K562 (cell line): ENCODE measurements around the gene ZNF200. TPM values are rescaled to one million over a fixed set of nuclear protein-coding genes. Genes with fewer than 3 reads are reported as not detected.

ENCODE experiments used
- ELF1 ChIP-seq: fragments of 200-800 bp; sonication (Bioruptor generic); IDR thresholded peaks from 2 replicates; pipeline ENCODE4 v1.6.1; 2016; ENCODE audit warnings: missing genetic modification characterization, missing compliant biosample characterization
- EP300 ChIP-seq: IDR thresholded peaks from 2 replicates; pipeline ENCODE4 v1.6.1; 2012; ENCODE audit warnings: low read length, improper control_type of control experiment
- ESRRA ChIP-seq: fragments of 450-650 bp; IDR thresholded peaks from 2 replicates; pipeline ENCODE4 v1.6.1; 2014; ENCODE audit warnings: low read depth, mild to moderate bottlenecking, moderate library complexity, borderline replicate concordance
- OTX1 ChIP-seq: fragments of 450-650 bp; formaldehyde crosslinking; IDR thresholded peaks from 2 replicates; pipeline ENCODE4 v1.4.0; 2022; ENCODE audit warnings: mild to moderate bottlenecking
- PHF8 ChIP-seq: fragments of 200-600 bp; sonication (generic); IDR thresholded peaks from 2 replicates; pipeline ENCODE4 v1.6.1; 2012; ENCODE audit warnings: mixed run types, mild to moderate bottlenecking, inconsistent platforms, low read length, moderate library complexity, borderline replicate concordance
- RFX5 ChIP-seq: IDR thresholded peaks from 2 replicates; pipeline ENCODE4 v1.6.1; 2011; ENCODE audit warnings: low read depth, mild to moderate bottlenecking, improper control_type of control experiment, low read length
- SMC3 ChIP-seq: conservative IDR thresholded peaks from 2 replicates; pipeline ENCODE4 v1.6.1; 2011; ENCODE audit warnings: low read depth, low read length, improper control_type of control experiment; ENCODE audit not compliant: insufficient read depth
- ZNF830 ChIP-seq: fragments of 250-450 bp; sonication (Bioruptor Pico); IDR thresholded peaks from 2 replicates; pipeline ENCODE4 v1.5.0; 2021; ENCODE audit warnings: mild to moderate bottlenecking
- polyA plus RNA-seq, 8 experiments: library from polyadenylated mRNA; depleted of rRNA in 4 of 8; stranded (reverse) in 5 of 8; unstranded in 3 of 8; fragments of >200 nt; fragmentation: Nextera tagmentation in 2 of 8; fragmentation: Illumina TruSeq in 1 of 8; extraction: Ambion mirVana in 2 of 8; extraction: Trizol in 1 of 8; gene quantifications; 2 replicates each; pipeline versions ENCODE4 v1.2.1 to v1.2.3, GENCODE V29; 2011 to 2014; ENCODE audit warnings: inconsistent platforms in 1 of 8, missing spikeins in 1 of 8
- total RNA-seq, 7 experiments: library from RNA; depleted of rRNA in 6 of 7; stranded (reverse); fragments of >200 nt in 6 of 7; fragmentation: Illumina TruSeq in 2 of 7; extraction: Trizol in 2 of 7; gene quantifications; 2 replicates each; pipeline versions ENCODE4 v1.2.1 to v1.2.3, GENCODE V29; 2011 to 2021; ENCODE audit warnings: low replicate concordance in 1 of 7
- TF ChIP-seq, protein P1 (sequence below), 3 experiments: fragments of 200-800 bp in 1 of 3; fragments of 250-450 bp in 1 of 3; fragments of 450-650 bp in 1 of 3; sonication (Bioruptor Pico) in 1 of 3; sonication (Bioruptor generic) in 1 of 3; formaldehyde crosslinking in 1 of 3; IDR thresholded peaks; 2 replicates each; pipeline versions ENCODE4 v1.6.1 to v1.8.0; 2016 to 2022; ENCODE audit warnings: mild to moderate bottlenecking in 2 of 3, missing genetic modification characterization in 2 of 3, missing compliant biosample characterization in 1 of 3, moderate library complexity in 1 of 3
- TF ChIP-seq, protein P2 (sequence below): fragments of 450-650 bp; conservative IDR thresholded peaks from 2 replicates; pipeline ENCODE4 v1.6.1; 2016; ENCODE audit warnings: missing genetic modification characterization, low read depth, mild to moderate bottlenecking, control low read depth, missing compliant biosample characterization
- TF ChIP-seq, protein P3 (sequence below), 2 experiments: IDR thresholded peaks; 2 replicates each; pipeline ENCODE4 v1.6.1; 2011; ENCODE audit warnings: borderline replicate concordance in 1 of 2, control low read depth in 1 of 2, low read depth in 1 of 2, low read length in 1 of 2, mild to moderate bottlenecking in 1 of 2, mixed read lengths in 1 of 2, moderate library complexity in 1 of 2; ENCODE audit not compliant: insufficient read depth in 1 of 2, insufficient read length in 1 of 2, poor library complexity in 1 of 2, severe bottlenecking in 1 of 2; ENCODE audit errors: extremely low read depth in 1 of 2
- TF ChIP-seq, protein P4 (sequence below), 2 experiments: fragments of 250-450 bp in 1 of 2; fragments of 450-650 bp in 1 of 2; sonication (Bioruptor Pico) in 1 of 2; IDR thresholded peaks; 2 replicates each; pipeline versions ENCODE4 v1.6.1 to v1.8.0; 2016 to 2021; ENCODE audit warnings: mild to moderate bottlenecking in 2 of 2, moderate library complexity in 2 of 2, missing compliant biosample characterization in 1 of 2, missing genetic modification characterization in 1 of 2

The ZNF200 gene
- total and polyA plus RNA-seq, 9 of the 15 experiments (the other 6 are each of a cell fraction or from before 2014, with no cell fraction given): 4.8 to 14.5 (median 9.2) TPM

DNA sequence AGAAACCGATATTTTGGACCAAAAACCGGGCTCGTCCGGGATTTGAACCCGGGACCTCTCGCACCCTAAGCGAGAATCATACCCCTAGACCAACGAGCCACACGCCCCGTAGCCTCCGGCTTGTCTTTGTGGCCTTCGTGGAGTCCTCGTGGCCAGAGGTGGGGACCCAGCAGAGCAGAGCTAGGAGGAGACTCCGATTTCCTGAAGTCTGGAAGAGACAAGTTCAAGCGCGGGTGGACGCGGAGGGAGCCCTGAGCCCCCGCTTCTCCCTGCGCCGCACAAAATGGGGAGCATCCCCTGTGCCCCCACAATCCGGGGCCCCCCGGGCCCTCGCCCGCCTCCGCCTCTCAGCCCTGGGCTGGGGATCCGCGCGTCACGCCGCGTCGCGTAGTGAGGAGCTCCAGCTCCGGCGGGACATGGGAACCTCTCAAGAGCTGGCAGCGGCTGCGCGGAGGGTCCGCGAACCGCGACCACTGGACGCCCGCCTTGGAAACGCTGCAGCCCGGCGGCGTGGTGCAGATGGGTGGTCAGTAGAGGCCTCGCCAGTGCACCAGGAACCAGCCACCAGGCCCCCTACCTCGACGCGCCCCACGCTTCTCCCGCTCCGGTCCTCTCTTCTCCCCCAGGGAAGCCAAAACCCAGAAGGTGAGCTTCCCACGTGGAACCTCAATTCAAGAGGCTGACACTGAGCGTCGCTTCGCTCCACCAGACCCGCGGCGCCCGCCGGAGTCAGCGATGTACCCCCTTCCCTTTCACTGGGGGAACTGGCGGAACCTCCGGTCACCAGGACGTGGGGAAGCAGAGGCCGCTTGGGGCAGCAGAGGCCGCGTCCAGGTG lies 52.1 kb downstream of the ZNF200 start (continued):
- TF ChIP-seq, protein P1, sequence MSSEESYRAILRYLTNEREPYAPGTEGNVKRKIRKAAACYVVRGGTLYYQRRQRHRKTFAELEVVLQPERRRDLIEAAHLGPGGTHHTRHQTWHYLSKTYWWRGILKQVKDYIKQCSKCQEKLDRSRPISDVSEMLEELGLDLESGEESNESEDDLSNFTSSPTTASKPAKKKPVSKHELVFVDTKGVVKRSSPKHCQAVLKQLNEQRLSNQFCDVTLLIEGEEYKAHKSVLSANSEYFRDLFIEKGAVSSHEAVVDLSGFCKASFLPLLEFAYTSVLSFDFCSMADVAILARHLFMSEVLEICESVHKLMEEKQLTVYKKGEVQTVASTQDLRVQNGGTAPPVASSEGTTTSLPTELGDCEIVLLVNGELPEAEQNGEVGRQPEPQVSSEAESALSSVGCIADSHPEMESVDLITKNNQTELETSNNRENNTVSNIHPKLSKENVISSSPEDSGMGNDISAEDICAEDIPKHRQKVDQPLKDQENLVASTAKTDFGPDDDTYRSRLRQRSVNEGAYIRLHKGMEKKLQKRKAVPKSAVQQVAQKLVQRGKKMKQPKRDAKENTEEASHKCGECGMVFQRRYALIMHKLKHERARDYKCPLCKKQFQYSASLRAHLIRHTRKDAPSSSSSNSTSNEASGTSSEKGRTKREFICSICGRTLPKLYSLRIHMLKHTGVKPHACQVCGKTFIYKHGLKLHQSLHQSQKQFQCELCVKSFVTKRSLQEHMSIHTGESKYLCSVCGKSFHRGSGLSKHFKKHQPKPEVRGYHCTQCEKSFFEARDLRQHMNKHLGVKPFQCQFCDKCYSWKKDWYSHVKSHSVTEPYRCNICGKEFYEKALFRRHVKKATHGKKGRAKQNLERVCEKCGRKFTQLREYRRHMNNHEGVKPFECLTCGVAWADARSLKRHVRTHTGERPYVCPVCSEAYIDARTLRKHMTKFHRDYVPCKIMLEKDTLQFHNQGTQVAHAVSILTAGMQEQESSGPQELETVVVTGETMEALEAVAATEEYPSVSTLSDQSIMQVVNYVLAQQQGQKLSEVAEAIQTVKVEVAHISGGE (CRISPR knock-in tag; IDR thresholded peaks at IDR 0.05): peak in 1 of 3 experiments; percentile 21; a peak in 1 of 6 replicates
- TF ChIP-seq, protein P2, sequence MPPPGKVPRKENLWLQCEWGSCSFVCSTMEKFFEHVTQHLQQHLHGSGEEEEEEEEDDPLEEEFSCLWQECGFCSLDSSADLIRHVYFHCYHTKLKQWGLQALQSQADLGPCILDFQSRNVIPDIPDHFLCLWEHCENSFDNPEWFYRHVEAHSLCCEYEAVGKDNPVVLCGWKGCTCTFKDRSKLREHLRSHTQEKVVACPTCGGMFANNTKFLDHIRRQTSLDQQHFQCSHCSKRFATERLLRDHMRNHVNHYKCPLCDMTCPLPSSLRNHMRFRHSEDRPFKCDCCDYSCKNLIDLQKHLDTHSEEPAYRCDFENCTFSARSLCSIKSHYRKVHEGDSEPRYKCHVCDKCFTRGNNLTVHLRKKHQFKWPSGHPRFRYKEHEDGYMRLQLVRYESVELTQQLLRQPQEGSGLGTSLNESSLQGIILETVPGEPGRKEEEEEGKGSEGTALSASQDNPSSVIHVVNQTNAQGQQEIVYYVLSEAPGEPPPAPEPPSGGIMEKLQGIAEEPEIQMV: no peak
- TF ChIP-seq, protein P3, sequence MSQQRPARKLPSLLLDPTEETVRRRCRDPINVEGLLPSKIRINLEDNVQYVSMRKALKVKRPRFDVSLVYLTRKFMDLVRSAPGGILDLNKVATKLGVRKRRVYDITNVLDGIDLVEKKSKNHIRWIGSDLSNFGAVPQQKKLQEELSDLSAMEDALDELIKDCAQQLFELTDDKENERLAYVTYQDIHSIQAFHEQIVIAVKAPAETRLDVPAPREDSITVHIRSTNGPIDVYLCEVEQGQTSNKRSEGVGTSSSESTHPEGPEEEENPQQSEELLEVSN (IDR thresholded peaks at IDR 0.05; ENCODE audit: borderline replicate concordance in 1 of 2, extremely low read depth in 1 of 2, insufficient read depth in 1 of 2, insufficient read length in 1 of 2, low read depth in 1 of 2, low read length in 1 of 2, poor library complexity in 1 of 2, severe bottlenecking in 1 of 2): peak; percentile 72 to 77
- TF ChIP-seq SMC3: peak; percentile 20; the same call in 1 of the 2 replicates
- peak; percentile 53; the same call in 1 of the 2 replicates for TF ChIP-seq RFX5
- TF ChIP-seq OTX1: no peak
- TF ChIP-seq ESRRA: peak; percentile 32; the same call in 1 of the 2 replicates
- TF ChIP-seq, protein P4, sequence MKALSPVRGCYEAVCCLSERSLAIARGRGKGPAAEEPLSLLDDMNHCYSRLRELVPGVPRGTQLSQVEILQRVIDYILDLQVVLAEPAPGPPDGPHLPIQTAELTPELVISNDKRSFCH (CRISPR knock-in tag; IDR thresholded peaks at IDR 0.05): no peak
- TF ChIP-seq, protein P4 (tag; IDR thresholded peaks at IDR 0.05): peak; percentile 23; the same call in 1 of the 2 replicates
- TF ChIP-seq ELF1 (tag): peak; percentile 58
- peak; percentile 50; the same call in 1 of the 2 replicates for TF ChIP-seq PHF8
- TF ChIP-seq ZNF830 (CRISPR knock-in tag): no peak
- peak; percentile 37 for TF ChIP-seq EP300
